Measurements from ENCODE around the gene PTGER4.

The PTGER4 gene

GRCh38 chr5:40648150-40648549 lies 31.6 kb upstream of the PTGER4 start:
- no peak overlapping the region for H3K4me3 ChIP-seq (ENCODE audit: low read depth, low read length)
- no peak for TF ChIP-seq CTCF (IDR thresholded peaks at IDR 0.05; ENCODE audit: borderline replicate concordance, insufficient read depth, low read depth, low read length)

GRCh38 chr5:40649463-40650030 lies 30.2 kb upstream of the PTGER4 start:
- no peak overlapping the region for H3K4me3 ChIP-seq (ENCODE audit: low read depth, low read length)
- TF ChIP-seq CTCF (IDR thresholded peaks at IDR 0.05; ENCODE audit: borderline replicate concordance, insufficient read depth, low read depth, low read length) = no peak

DNA sequence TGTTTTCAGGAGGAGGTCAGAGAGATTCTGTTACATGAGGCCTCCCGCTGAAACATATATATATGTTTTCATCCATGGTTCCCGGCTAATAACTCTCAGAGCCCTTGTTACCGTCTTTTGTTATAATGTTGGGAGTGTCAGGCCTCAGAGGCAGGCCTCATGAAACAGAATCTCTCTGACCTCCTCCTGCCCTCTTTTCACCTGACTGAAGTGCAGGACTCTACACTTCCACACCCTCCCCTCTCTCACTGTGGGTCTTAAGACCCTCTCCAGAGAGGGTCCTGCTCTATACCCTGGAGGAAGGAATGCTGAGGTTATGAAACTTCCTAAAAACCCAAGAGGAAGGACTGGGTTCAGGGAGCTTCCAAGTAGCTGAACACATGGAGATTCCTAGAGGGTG lies 28.5 kb upstream of the PTGER4 start:
- H3K4me3 ChIP-seq (ENCODE audit: low read depth, low read length) = no peak overlapping the region
- no peak for TF ChIP-seq CTCF (IDR thresholded peaks at IDR 0.05; ENCODE audit: borderline replicate concordance, insufficient read depth, low read depth, low read length)

- H3K4me3 ChIP-seq (ENCODE audit: low read depth, low read length) = no peak overlapping the region
- no peak for TF ChIP-seq CTCF (IDR thresholded peaks at IDR 0.05; ENCODE audit: borderline replicate concordance, insufficient read depth, low read depth, low read length)
These were observed 27.1 kb upstream of the PTGER4 start for GRCh38 chr5:40652441-40653220.

DNA sequence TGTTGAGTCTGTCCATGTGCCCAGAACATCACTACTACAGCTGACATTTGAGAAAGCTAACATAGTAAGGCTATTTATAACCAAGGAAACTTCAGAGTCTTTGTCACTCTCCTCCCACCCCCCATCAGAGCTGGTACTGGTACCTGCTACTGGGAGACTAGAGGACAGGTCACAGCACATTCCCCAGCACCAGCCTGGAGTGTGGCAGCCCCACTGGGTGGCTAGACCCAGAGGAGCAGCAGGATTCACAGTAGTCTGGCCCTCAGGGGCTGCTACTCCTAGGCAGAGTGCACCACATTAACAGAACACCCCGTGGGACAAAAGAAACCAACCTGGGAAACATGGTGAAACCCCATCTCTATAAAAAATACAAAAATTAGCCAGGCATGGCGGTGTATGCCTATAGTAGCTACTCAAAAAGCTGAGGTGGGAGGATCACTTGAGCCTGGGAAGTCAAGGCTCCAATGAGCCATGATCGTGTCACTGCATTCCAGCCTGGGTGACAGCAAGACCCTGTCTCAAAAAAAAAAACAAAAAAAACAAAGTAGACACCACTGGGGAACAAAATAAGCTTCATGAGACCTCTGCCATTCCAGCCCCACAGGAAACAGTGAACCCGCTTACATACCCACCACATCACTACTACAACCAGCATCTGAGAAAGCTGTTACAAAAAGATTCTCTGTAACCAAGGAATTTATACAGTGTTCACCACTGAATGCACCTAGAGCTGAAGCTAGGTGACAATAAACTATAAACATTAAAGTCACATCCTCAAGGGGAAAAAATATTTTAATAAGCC lies 26.3 kb upstream of the PTGER4 start:
- TF ChIP-seq CTCF (IDR thresholded peaks at IDR 0.05; ENCODE audit: borderline replicate concordance, insufficient read depth, low read depth, low read length) = no peak
- H3K4me3 ChIP-seq (ENCODE audit: low read depth, low read length) = no peak overlapping the region

DNA sequence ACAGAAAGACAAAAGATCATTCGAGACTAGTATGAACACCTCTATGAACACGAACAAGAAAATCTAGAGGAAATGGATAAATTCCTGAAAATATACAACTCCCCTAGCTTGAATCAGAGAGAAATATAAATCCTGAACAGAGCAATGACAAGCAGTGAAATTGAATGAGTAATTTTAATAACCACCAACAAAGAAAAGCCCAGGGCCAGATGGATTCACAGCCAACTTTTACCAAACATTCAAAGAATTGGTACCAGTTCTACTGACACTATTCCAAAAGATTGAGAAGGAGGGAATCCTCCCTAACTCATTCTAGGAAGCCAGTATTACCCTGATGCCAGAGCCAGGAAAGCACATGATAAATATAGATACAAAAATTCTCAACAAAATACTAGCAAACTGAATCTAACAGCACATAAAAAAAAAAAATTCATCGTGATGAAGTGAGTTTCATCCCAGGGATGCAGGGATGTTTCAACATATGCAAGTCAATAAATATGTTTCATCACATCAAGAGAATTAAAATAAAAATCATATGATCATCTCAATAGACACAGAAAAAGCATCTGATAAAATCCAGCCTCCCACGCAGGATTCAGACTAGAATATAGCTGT lies 25.2 kb upstream of the PTGER4 start:
- H3K4me3 ChIP-seq (ENCODE audit: low read depth, low read length) = no peak overlapping the region
- no peak for TF ChIP-seq CTCF (IDR thresholded peaks at IDR 0.05; ENCODE audit: borderline replicate concordance, insufficient read depth, low read depth, low read length)
